B cell (primary cell): Measurements from ENCODE around the gene PARD3B. TPM values are rescaled to one million over a fixed set of nuclear protein-coding genes. Genes with fewer than 3 reads are reported as not detected.

Source experiments
- ATAC-seq: fragments of 200-7000 bp; cut with Tn5 transposase; one replicate; pipeline ENCODE4 v1.10.0; 2021; ENCODE audit warnings: low read depth, mild to moderate bottlenecking, moderate number of reproducible peaks, moderate library complexity
- CTCF ChIA-PET: fragments of 350-600 bp; sonication (Branson Sonifier 250); formaldehyde crosslinking; loops from one replicate; lab custom pipeline; 2021; ENCODE audit warnings: antibody characterized with exemption, inconsistent platforms; lab: Charles Lee
- POLR2A ChIA-PET: fragments of 350-600 bp; sonication (Branson Sonifier 250); formaldehyde crosslinking; loops from one replicate; lab custom pipeline; 2021; ENCODE audit warnings: antibody characterized with exemption; lab: Charles Lee
- DNase-seq: peaks from one replicate; pipeline ENCODE4 v3.0.0; 2013
- H2AFZ ChIP-seq: 2 replicates; pipeline ENCODE4 v1.6.1; 2012; ENCODE audit warnings: mild to moderate bottlenecking, low read depth, low read length; ENCODE audit not compliant: insufficient read depth, poor library complexity, severe bottlenecking
- H3K27ac ChIP-seq, 2 donors: 1 replicate in 1 of 2; 2 replicates in 1 of 2; pipeline ENCODE4 v1.5.1; 2012 to 2013; ENCODE audit warnings: low read length in 2 of 2, mild to moderate bottlenecking in 2 of 2, moderate library complexity in 1 of 2
- H3K27me3 ChIP-seq, 4 experiments: fragments of 200-600 bp in 1 of 4; sonication (generic) in 1 of 4; replicated peaks in 1 of 4; 1 replicate in 2 of 4; 2 replicates in 2 of 4; pipeline versions ENCODE4 v1.6.1 to v1.7.0; 2013 to 2016; ENCODE audit warnings: low read length in 3 of 4, mild to moderate bottlenecking in 2 of 4, mixed read lengths in 1 of 4, moderate library complexity in 1 of 4; ENCODE audit not compliant: insufficient read depth in 4 of 4, control insufficient read depth in 3 of 4; ENCODE audit errors: control extremely low read depth in 1 of 4
- H3K36me3 ChIP-seq, 2 experiments: replicated peaks in 1 of 2; 1 replicate in 1 of 2; 2 replicates in 1 of 2; pipeline versions ENCODE4 v1.6.1 to v1.7.1; 2013; ENCODE audit warnings: low read length in 1 of 2; ENCODE audit not compliant: insufficient read depth in 2 of 2, control insufficient read depth in 1 of 2; ENCODE audit errors: control extremely low read depth in 1 of 2, extremely low read depth in 1 of 2
- H3K4me1 ChIP-seq, 2 donors: fragments of 200-600 bp in 1 of 2; sonication (generic) in 1 of 2; 1 replicate in 1 of 2; 2 replicates in 1 of 2; pipeline versions ENCODE4 v1.5.1 to v1.6.1; 2013 to 2017; ENCODE audit warnings: low read length in 2 of 2; ENCODE audit not compliant: control insufficient read depth in 2 of 2, insufficient read depth in 2 of 2
- H3K4me2 ChIP-seq: replicated peaks from 2 replicates; pipeline ENCODE3; 2012; ENCODE audit warnings: mild to moderate bottlenecking, low read depth, low read length; ENCODE audit not compliant: poor library complexity, severe bottlenecking
- H3K4me3 ChIP-seq, 5 experiments: fragments of 200-600 bp in 1 of 5; sonication (generic) in 1 of 5; 1 replicate in 3 of 5; 2 replicates in 2 of 5; pipeline versions ENCODE4 v1.5.1 to v1.7.0; 2011 to 2016; ENCODE audit warnings: low read length in 4 of 5, mild to moderate bottlenecking in 4 of 5, low read depth in 2 of 5, control low read depth in 1 of 5, moderate library complexity in 1 of 5; ENCODE audit not compliant: insufficient read depth in 1 of 5; ENCODE audit errors: control extremely low read depth in 1 of 5, extremely low read depth in 1 of 5
- H3K79me2 ChIP-seq: fragments of 200-600 bp; sonication (generic); one replicate; pipeline ENCODE4 v1.6.0; 2016; ENCODE audit warnings: low read length; ENCODE audit not compliant: control insufficient read depth, insufficient read depth
- H3K9ac ChIP-seq: fragments of 200-600 bp; sonication (generic); 2 replicates; pipeline ENCODE4 v1.6.1; 2017; ENCODE audit warnings: mild to moderate bottlenecking, low read length, moderate library complexity
- H3K9me3 ChIP-seq, 3 donors: one replicate each; pipeline versions ENCODE4 v1.6.1 to v1.7.1; 2013; ENCODE audit warnings: low read length in 2 of 3; ENCODE audit not compliant: control insufficient read depth in 2 of 3, insufficient read depth in 1 of 3; ENCODE audit errors: control extremely low read depth in 1 of 3
- H4K20me1 ChIP-seq: 2 replicates; pipeline ENCODE4 v1.6.0; 2012; ENCODE audit warnings: mild to moderate bottlenecking, low read length; ENCODE audit not compliant: insufficient read depth, control insufficient read depth, poor library complexity, severe bottlenecking
- H3K27ac Mint-ChIP-seq: one replicate; pipeline ENCODE4 v1.8.0; 2021; ENCODE audit warnings: mixed read lengths
- H3K27me3 Mint-ChIP-seq: one replicate; pipeline ENCODE4 v1.8.0; 2021; ENCODE audit warnings: mixed read lengths
- H3K4me1 Mint-ChIP-seq: one replicate; pipeline ENCODE4 v1.8.0; 2021; ENCODE audit warnings: mixed read lengths
- H3K4me3 Mint-ChIP-seq: one replicate; pipeline ENCODE4 v1.8.0; 2021; ENCODE audit warnings: mixed read lengths
- H3K9me3 Mint-ChIP-seq: one replicate; pipeline ENCODE4 v1.8.0; 2022; ENCODE audit warnings: mixed read lengths; ENCODE audit not compliant: insufficient read depth
- EZH2 ChIP-seq: IDR thresholded peaks from 2 replicates; pipeline ENCODE4 v1.6.1; 2012; ENCODE audit warnings: borderline replicate concordance, low read depth, mild to moderate bottlenecking, moderate library complexity, low read length; ENCODE audit not compliant: insufficient read depth, poor library complexity, severe bottlenecking
- WGBS: methylation state at CpG from one replicate; pipeline ENCODE4 v1.1.5; 2013; ENCODE audit warnings: missing lambda C conversion rate; ENCODE audit not compliant: insufficient coverage; 5-methylcytosine and 5-hydroxymethylcytosine counted together
- intact Hi-C: fragments of 100-400 bp; cut with micrococcal nuclease; formaldehyde crosslinking; loops from one replicate; pipeline ENCODE4 v1.10.0; 2022
- polyA plus RNA-seq: library from polyadenylated mRNA; depleted of rRNA; stranded (reverse); fragments of >200 nt; gene quantifications from 2 replicates; pipeline ENCODE4 v1.2.3, GENCODE V29; 2012
- total RNA-seq, 2 donors: library from RNA; stranded (reverse); fragments of 120-200 nt in 1 of 2; gene quantifications; 1 replicate in 1 of 2; 2 replicates in 1 of 2; pipeline versions ENCODE4 v1.2.3 to v1.2.4, GENCODE V29; 2013 to 2022
- TF ChIP-seq, protein P1 (sequence below): fragments of 200-600 bp; IDR thresholded peaks from one replicate; pipeline ENCODE4 v1.8.0; 2022; ENCODE audit warnings: antibody characterized with exemption, mild to moderate bottlenecking

The PARD3B gene
- total and polyA plus RNA-seq, 2 donors (not counting 1 experiment from before 2014, with no cell fraction given), result not detected

- H3K9me3 Mint-ChIP-seq, result no peaks in the 10 kb centered on the region
- no peak overlapping the region for H3K4me3 Mint-ChIP-seq
- no peaks in the 10 kb centered on the region for H3K27me3 ChIP-seq
- no peak for TF ChIP-seq EZH2
- TF ChIP-seq, protein P1, sequence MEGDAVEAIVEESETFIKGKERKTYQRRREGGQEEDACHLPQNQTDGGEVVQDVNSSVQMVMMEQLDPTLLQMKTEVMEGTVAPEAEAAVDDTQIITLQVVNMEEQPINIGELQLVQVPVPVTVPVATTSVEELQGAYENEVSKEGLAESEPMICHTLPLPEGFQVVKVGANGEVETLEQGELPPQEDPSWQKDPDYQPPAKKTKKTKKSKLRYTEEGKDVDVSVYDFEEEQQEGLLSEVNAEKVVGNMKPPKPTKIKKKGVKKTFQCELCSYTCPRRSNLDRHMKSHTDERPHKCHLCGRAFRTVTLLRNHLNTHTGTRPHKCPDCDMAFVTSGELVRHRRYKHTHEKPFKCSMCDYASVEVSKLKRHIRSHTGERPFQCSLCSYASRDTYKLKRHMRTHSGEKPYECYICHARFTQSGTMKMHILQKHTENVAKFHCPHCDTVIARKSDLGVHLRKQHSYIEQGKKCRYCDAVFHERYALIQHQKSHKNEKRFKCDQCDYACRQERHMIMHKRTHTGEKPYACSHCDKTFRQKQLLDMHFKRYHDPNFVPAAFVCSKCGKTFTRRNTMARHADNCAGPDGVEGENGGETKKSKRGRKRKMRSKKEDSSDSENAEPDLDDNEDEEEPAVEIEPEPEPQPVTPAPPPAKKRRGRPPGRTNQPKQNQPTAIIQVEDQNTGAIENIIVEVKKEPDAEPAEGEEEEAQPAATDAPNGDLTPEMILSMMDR, result no peak
- CTCF ChIA-PET, result no interaction called here
- ATAC-seq (no peak), DNase-seq (no peak)
- no peaks in the 10 kb centered on the region for H3K27me3 Mint-ChIP-seq
- H3K9ac ChIP-seq, result no peak overlapping the region
- no peaks in the 10 kb centered on the region for H3K9me3 ChIP-seq
- H3K27ac ChIP-seq, result no peak overlapping the region
- H3K36me3 ChIP-seq, result no peaks in the 10 kb centered on the region
- intact Hi-C loops, result no loop called here
- no peaks in the 10 kb centered on the region for H3K4me1 Mint-ChIP-seq
- H2AFZ ChIP-seq, result no peak overlapping the region
- no peak overlapping the region for H3K4me3 ChIP-seq
- no peak overlapping the region for H3K4me2 ChIP-seq
- no peak overlapping the region for H3K27ac Mint-ChIP-seq
- WGBS, result 64% methylated on average over 1 of the region's 1 CpG
- H4K20me1 ChIP-seq, result no peaks in the 10 kb centered on the region
- POLR2A ChIA-PET, result no interaction called here
- no peaks in the 10 kb centered on the region for H3K4me1 ChIP-seq
- no peaks in the 10 kb centered on the region for H3K79me2 ChIP-seq
These were observed 308.6 kb downstream of the PARD3B start for GRCh38 chr2:204853905-204854304.

GRCh38 chr2:204860274-204860673 lies 315.0 kb downstream of the PARD3B start:
- Histone ChIP-seq H3K9me3 (no peaks in the 10 kb centered on the region), H3K4me2 (no peak overlapping the region), H3K79me2 (no peaks in the 10 kb centered on the region), H3K4me1 (no peaks in the 10 kb centered on the region), H2AFZ (no peak overlapping the region), H3K36me3 (no peaks in the 10 kb centered on the region), H3K4me3 (no peak overlapping the region), H4K20me1 (no peaks in the 10 kb centered on the region), H3K9ac (no peak overlapping the region), H3K27me3 (no peaks in the 10 kb centered on the region), H3K27ac (no peak overlapping the region)
- Mint-ChIP-seq H3K27ac (no peak overlapping the region), H3K4me3 (no peak overlapping the region), H3K27me3 (no peaks in the 10 kb centered on the region), H3K4me1 (no peaks in the 10 kb centered on the region), H3K9me3 (no peaks in the 10 kb centered on the region)
- intact Hi-C loops, result no loop called here
- ATAC-seq (no peak), DNase-seq (no peak)
- TF ChIP-seq, protein P1, result no peak
- TF ChIP-seq EZH2, result no peak
- WGBS, result 95% methylated on average over 5 of the region's 6 CpGs
- ChIA-PET POLR2A (no interaction called here), CTCF (no interaction called here)
